SK-MEL-5 (cell line): ENCODE results near the gene RLBP1. TPM values are rescaled to one million over a fixed set of nuclear protein-coding genes. Genes with fewer than 3 reads are reported as not detected.

Experiments
- DNase-seq: peaks from one replicate; pipeline ENCODE4 v3.0.0-alpha.2; 2016; ENCODE audit warnings: low read depth, low spot score
- in situ Hi-C: cut with HindIII; loops from 2 replicates; pipeline ENCODE4 v1.10.0; 2016; ENCODE audit warnings: low sequenced_read_pairs, high pct_unique_total_duplicates, low pct_unique_long_range_greater_than_20kb
- total RNA-seq: library from RNA; depleted of rRNA; stranded (reverse); fragments of >200 nt; shearing (Covaris generic); gene quantifications from 2 replicates; pipeline ENCODE4 v1.2.3, GENCODE V29; 2014

RLBP1 gene
- total RNA-seq, 1 experiment from 2014 or later, result 33.8 TPM

GRCh38 chr15:89215627-89216026, 5.8 kb downstream of the RLBP1 start:
- no peak for DNase-seq
- in situ Hi-C loops, result no loop called here

GRCh38 chr15:89211678-89212170, 9.7 kb downstream of the RLBP1 start:
- in situ Hi-C loops, result no loop called here
- DNase-seq, result no peak

DNA sequence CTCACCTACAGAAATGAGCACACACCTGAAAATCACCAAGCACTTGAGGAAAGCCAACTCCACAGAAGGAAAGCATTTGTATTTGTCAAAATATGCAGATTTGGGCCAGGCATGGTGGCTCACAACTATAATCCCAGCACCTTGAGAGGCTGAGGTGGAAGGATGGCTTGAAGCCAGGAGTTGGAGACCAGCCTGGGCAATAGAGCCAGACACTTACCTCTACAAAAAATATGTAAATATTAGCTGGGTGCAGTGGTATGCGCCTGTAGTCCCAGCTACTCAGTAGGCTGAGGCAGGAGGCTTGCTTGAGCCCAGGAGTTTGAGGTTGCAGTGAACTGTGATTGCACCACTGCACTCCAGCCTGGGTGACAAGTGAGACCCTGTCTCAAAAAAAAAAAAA, 12.3 kb downstream of the RLBP1 start:
- DNase-seq, result no peak
- in situ Hi-C loops, result no loop called here

DNA sequence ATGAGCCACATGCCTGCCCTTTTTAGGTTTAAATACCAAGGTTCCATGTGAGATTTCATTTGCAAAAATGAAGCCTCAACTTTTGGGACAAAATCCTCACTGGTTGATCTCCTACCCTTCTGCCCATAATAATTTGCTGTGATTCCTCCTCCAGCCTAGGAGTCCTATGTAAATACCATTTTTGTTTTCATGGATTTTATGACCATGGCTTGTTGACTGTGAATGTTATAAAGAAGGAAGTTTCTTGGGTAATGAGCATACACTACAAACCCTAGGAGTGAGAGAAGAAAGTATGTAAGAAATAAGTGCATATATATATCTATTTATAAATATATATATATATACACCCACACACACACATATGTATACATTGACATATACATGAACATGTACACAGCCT, 13.1 kb downstream of the RLBP1 start:
- in situ Hi-C loops, result no loop called here
- no peak for DNase-seq

- in situ Hi-C loops, result no loop called here
- DNase-seq, result peak; percentile 83
These were observed 14.5 kb downstream of the RLBP1 start for GRCh38 chr15:89206908-89207331.

DNA sequence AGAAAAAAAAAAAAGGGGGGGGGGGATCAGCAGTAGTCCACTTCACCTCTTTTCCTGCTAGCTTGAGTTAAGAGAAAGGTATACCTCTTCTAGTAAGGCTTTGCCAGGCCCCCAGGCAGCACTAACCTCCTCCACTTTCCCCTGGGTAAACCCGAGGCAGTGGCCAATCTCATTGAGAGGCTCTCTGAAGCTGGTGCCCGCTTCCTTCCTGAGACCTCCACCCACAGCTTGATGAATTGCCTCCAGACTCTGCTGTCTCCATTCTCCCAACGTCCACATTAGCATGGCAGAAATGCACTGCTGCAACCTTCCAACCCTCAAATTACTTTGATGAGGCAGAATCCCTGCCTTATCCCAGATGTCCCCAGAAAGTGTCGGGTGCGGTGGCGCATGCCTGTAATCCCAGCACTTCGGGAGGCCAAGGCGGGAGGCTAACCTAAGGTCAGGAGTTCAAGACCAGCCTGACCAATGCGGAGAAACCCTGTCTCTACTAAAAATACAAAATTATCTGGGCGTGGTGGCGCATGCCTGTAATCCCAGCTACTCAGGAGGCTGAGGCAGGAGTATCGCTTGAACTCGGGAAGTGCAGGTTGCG, 15.3 kb downstream of the RLBP1 start:
- DNase-seq, result no peak
- in situ Hi-C loops, result no loop called here

GRCh38 chr15:89203705-89204273, 17.6 kb downstream of the RLBP1 start:
- DNase-seq, result no peak
- in situ Hi-C loops, result no loop called here

GRCh38 chr15:89201465-89202005, 19.8 kb downstream of the RLBP1 start:
- DNase-seq, result no peak
- in situ Hi-C loops, result no loop called here

DNA sequence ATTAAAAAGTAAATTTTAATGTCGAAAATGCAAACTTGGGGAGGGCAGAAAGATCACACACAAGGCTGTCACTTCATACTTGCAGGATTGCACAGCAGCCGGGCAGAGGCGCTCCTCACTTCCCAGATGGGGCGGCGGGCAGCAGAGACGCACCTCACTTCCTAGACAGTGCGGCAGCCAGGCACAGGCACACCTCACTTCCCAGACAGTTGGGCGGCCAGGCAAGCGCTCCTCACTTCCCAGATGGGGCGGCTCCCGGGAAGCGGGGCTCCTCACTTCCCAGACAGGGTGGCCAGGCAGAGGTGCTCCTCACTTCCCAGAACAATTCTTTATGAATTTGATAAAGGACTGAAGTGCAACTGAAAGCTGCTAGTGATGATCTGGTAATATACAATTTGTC, 21.2 kb downstream of the RLBP1 start:
- DNase-seq, result peak; percentile 21
- in situ Hi-C loops, result no loop called here

DNA sequence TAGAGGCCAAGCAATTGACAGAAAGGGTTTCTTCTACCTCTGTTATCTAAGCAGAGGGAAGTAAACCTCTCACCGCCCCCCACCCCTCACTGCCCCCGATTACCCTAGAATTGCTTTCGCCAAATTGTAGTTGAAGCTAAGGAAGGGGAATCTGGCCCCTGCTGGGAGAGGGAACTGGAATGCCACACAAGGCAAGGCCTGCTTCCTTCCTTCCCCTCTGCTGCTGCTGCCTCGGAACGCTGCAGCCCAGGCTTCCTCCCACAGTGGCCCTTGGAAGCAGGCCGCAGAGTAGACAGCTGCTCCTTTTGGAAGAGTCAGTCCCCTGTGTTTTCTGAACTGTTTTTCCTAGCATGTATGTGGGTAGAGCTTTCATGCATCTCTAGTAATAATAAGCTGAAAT, 21.6 kb downstream of the RLBP1 start:
- in situ Hi-C loops, result no loop called here

DNA sequence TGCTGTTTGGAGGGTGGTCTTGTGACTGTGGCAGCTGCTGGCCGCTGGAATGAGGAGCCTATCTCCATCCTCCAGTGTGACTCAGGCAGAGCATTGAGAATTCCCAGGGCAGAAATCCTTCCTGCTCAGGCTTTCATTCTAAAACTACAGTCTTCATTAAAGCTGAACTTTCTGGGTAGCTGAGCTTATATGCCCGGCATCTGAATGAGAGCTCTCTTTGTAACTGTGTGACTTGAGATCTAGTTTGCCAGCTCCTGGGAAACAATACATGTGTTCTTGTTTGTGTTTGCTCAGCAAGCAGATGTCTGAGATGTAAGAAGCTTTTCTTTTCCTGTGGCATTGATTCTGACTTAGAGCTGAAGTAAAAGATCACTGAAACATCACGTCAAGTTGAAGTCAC, 22.4 kb downstream of the RLBP1 start:
- in situ Hi-C loops, result no loop called here
- peak; percentile 98 for DNase-seq

More for the DNA sequence above, 21.6 kb downstream of the RLBP1 start:
- DNase-seq, result peak; percentile 26

- in situ Hi-C loops, result no loop called here
- no peak for DNase-seq
These were observed 23.2 kb downstream of the RLBP1 start for GRCh38 chr15:89198196-89198595.

- in situ Hi-C loops, result no loop called here
- peak; percentile 96 for DNase-seq
These were observed 23.8 kb downstream of the RLBP1 start for GRCh38 chr15:89197503-89197971.

GRCh38 chr15:89196994-89197393, 24.4 kb downstream of the RLBP1 start:
- in situ Hi-C loops, result no loop called here
- DNase-seq, result peak; percentile 22

- in situ Hi-C loops, result no loop called here
These were observed 25.1 kb downstream of the RLBP1 start for GRCh38 chr15:89196241-89196640.

GRCh38 chr15:89195836-89196235, 25.5 kb downstream of the RLBP1 start:
- in situ Hi-C loops, result no loop called here
- DNase-seq, result no peak

More at GRCh38 chr15:89196241-89196640, 25.1 kb downstream of the RLBP1 start:
- no peak for DNase-seq

- DNase-seq, result no peak
- in situ Hi-C loops, result no loop called here
These were observed 26.8 kb downstream of the RLBP1 start for GRCh38 chr15:89194608-89195007.

DNA sequence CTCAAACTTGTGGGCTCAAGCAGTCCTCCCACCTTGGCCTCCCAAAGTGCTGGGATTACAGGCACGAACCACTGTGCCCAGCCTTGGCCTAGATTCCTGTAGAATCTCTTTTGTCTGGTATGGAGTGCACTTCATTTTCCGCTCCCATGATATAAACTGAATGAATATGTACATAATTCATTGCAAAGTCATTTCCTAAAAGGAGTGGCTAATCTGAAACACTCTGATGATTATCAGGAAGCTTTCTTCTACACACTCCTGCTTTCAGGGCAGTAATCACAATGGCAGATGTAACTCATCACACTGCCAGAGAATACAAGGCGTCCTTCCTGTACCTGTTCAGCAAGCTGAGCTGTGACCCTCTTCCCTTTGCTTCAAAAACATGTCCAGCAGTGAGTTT, 28.6 kb downstream of the RLBP1 start:
- no peak for DNase-seq
- in situ Hi-C loops, result no loop called here

GRCh38 chr15:89192136-89192535, 29.2 kb downstream of the RLBP1 start:
- in situ Hi-C loops, result no loop called here
- no peak for DNase-seq
